DLD1 (cell line): ENCODE data around the gene TCEA2.

ENCODE experiments used
- in situ Hi-C: cut with HindIII; loops from 2 replicates; pipeline ENCODE4 v1.10.0; 2017; ENCODE audit warnings: low sequenced_read_pairs

TCEA2 gene

DNA sequence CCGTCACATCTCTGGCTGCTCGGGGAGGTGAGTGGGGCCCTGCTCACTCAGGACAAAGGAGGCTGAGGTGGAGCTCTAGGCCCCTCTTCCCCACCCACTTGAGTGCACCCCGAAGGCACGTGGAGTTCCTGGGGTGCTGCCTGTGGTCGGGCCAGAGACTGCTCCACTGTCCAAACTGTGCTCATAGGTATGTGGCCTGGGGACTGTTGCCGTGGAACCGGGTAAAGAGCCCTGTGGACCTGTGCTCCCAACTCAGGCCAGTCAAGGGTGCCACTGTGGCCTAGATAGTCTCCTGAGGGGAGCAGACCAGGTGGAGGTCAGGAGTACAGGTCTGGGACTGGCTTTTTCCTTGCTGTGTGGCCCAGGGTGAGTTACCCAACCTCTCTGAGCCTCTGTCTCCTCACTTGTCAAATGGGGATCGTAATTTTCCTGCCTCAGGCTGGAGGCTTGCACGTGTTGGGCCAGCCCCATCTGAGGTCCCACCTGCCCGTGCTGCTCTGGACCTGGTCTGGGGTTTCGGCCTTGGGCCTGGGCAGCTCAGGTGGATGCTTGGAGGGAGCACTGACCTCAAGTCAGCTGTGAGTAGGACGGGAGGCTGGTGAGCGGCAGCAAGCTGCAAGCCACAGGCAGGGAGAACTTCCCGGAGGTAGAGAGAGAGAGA, 56.8 kb downstream of the TCEA2 start:
- in situ Hi-C loops: no loop called here

DNA sequence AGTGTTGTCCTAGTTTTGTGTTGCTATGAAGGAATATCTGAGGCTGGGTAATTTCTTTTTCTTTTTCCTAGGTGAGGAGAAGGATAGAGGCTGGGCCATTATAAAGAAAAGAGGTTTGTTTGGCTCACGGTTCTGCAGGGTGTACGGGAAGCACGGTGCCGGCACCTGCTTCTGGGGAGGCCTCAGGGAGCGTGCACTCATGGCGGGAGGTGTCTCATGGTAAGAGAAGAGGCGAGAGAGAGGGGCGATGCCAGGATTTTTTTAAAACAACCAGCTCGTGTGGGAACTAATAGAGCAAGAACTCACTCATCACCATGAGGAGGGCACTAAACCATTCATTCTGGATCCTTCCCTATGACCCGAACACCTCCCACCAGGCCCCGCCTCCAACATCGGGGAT, 58.6 kb downstream of the TCEA2 start:
- in situ Hi-C loops: no loop called here
